ENCODE data around the gene SDC1. TPM values are rescaled to one million over a fixed set of nuclear protein-coding genes. Genes with fewer than 3 reads are reported as not detected.

The SDC1 gene
- polyA plus RNA-seq, 4 donors, result 36.9 to 89.9 (median 58.3) TPM

- no peak for FAIRE-seq
- no peaks in the 10 kb centered on the region for H3K27me3 ChIP-seq (ENCODE audit: control insufficient read depth in 3 of 3, insufficient read depth in 3 of 3, low read length in 3 of 3)
- H3K27ac ChIP-seq (ENCODE audit: low read depth in 1 of 3, low read length in 2 of 3), result peak overlapping the region; percentile 96 to 97 (median 97)
- 1 to 6% (median 4%) methylated on average over 56 to 66 of the region's 66 CpGs for WGBS, 3 donors
- DNase-seq, result peak; percentile 94 to 96
- H3K9me3 ChIP-seq (ENCODE audit: control insufficient read depth in 2 of 2, insufficient read depth in 1 of 2, low read depth in 1 of 2, low read length in 1 of 2), result no peaks in the 10 kb centered on the region
- H3K36me3 ChIP-seq (ENCODE audit: control insufficient read depth in 3 of 3, insufficient read depth in 2 of 3, low read depth in 1 of 3, low read length in 3 of 3), result peaks cover 0 to 14% (median 0%) of the 10 kb centered on the region in 3 donors
- H3K4me1 ChIP-seq (ENCODE audit: control insufficient read depth in 3 of 3, insufficient read depth in 2 of 3, low read depth in 1 of 3, low read length in 2 of 3), result peaks cover 0 to 36% (median 5%) of the 10 kb centered on the region in 3 donors
- H3K4me3 ChIP-seq (ENCODE audit: low read depth in 1 of 3, low read length in 3 of 3), result peak overlapping the region in 2 of 3 donors; percentile 65 to 85
Observed at GRCh38 chr2:20225294-20226151, 593 bp upstream of the SDC1 start.

- H3K4me3 ChIP-seq (ENCODE audit: low read depth in 1 of 3, low read length in 3 of 3), result peak overlapping the region; percentile 62 to 85 (median 65)
Observed at GRCh38 chr2:20224164-20224715, 690 bp downstream of the SDC1 start.

GRCh38 chr2:20223407-20224163 lies 1.3 kb downstream of the SDC1 start:
- H3K9me3 ChIP-seq (ENCODE audit: control insufficient read depth in 2 of 2, insufficient read depth in 1 of 2, low read depth in 1 of 2, low read length in 1 of 2), result no peaks in the 10 kb centered on the region
- no peaks in the 10 kb centered on the region for H3K27me3 ChIP-seq (ENCODE audit: control insufficient read depth in 3 of 3, insufficient read depth in 3 of 3, low read length in 3 of 3)
- peak overlapping the region; percentile 88 to 97 (median 90) for H3K27ac ChIP-seq (ENCODE audit: low read depth in 1 of 3, low read length in 2 of 3)
- WGBS, 3 donors, result 0 to 1% (median 0%) methylated on average over 54 to 66 of the region's 66 CpGs
- H3K4me1 ChIP-seq (ENCODE audit: control insufficient read depth in 3 of 3, insufficient read depth in 2 of 3, low read depth in 1 of 3, low read length in 2 of 3), result peaks cover 0 to 37% (median 5%) of the 10 kb centered on the region in 3 donors
- peaks cover 0 to 31% (median 0%) of the 10 kb centered on the region in 3 donors for H3K36me3 ChIP-seq (ENCODE audit: control insufficient read depth in 3 of 3, insufficient read depth in 2 of 3, low read depth in 1 of 3, low read length in 3 of 3)
- peak overlapping the region; percentile 62 to 85 (median 65) for H3K4me3 ChIP-seq (ENCODE audit: low read depth in 1 of 3, low read length in 3 of 3)
- FAIRE-seq, result no peak
- DNase-seq, result peak in 1 of 2 donors; percentile 78

More at GRCh38 chr2:20224164-20224715, 690 bp downstream of the SDC1 start:
- H3K9me3 ChIP-seq (ENCODE audit: control insufficient read depth in 2 of 2, insufficient read depth in 1 of 2, low read depth in 1 of 2, low read length in 1 of 2), result no peaks in the 10 kb centered on the region
- peaks cover 0 to 25% (median 0%) of the 10 kb centered on the region in 3 donors for H3K36me3 ChIP-seq (ENCODE audit: control insufficient read depth in 3 of 3, insufficient read depth in 2 of 3, low read depth in 1 of 3, low read length in 3 of 3)
- H3K4me1 ChIP-seq (ENCODE audit: control insufficient read depth in 3 of 3, insufficient read depth in 2 of 3, low read depth in 1 of 3, low read length in 2 of 3), result peaks cover 0 to 37% (median 5%) of the 10 kb centered on the region in 3 donors
- peak overlapping the region; percentile 90 to 97 (median 97) for H3K27ac ChIP-seq (ENCODE audit: low read depth in 1 of 3, low read length in 2 of 3)
- DNase-seq, result no peak
- FAIRE-seq, result no peak
- WGBS, 3 donors, result 0 to 1% (median 1%) methylated on average over 20 to 70 of the region's 70 CpGs
- H3K27me3 ChIP-seq (ENCODE audit: control insufficient read depth in 3 of 3, insufficient read depth in 3 of 3, low read length in 3 of 3), result no peaks in the 10 kb centered on the region

GRCh38 chr2:20222769-20223406 lies 2.0 kb downstream of the SDC1 start:
- Histone ChIP-seq H3K9me3 (ENCODE audit: control insufficient read depth in 2 of 2, insufficient read depth in 1 of 2, low read depth in 1 of 2, low read length in 1 of 2) (no peaks in the 10 kb centered on the region), H3K27me3 (ENCODE audit: control insufficient read depth in 3 of 3, insufficient read depth in 3 of 3, low read length in 3 of 3) (no peaks in the 10 kb centered on the region), H3K27ac (ENCODE audit: low read depth in 1 of 3, low read length in 2 of 3) (peak overlapping the region; percentile 88 to 97 (median 90)), H3K4me1 (ENCODE audit: control insufficient read depth in 3 of 3, insufficient read depth in 2 of 3, low read depth in 1 of 3, low read length in 2 of 3) (peaks cover 0 to 37% (median 5%) of the 10 kb centered on the region in 3 donors), H3K4me3 (ENCODE audit: low read depth in 1 of 3, low read length in 3 of 3) (peak overlapping the region in 2 of 3 donors; percentile 65 to 85), H3K36me3 (ENCODE audit: control insufficient read depth in 3 of 3, insufficient read depth in 2 of 3, low read depth in 1 of 3, low read length in 3 of 3) (peaks cover 0 to 36% (median 0%) of the 10 kb centered on the region in 3 donors)
- 13 to 29% (median 24%) methylated on average over 21 of the region's 21 CpGs for WGBS, 3 donors
- DNase-seq (no peak), FAIRE-seq (no peak)

- DNase-seq (no peak), FAIRE-seq (no peak)
- Histone ChIP-seq H3K4me1 (ENCODE audit: control insufficient read depth in 3 of 3, insufficient read depth in 2 of 3, low read depth in 1 of 3, low read length in 2 of 3) (peaks cover 0 to 37% (median 5%) of the 10 kb centered on the region in 3 donors), H3K36me3 (ENCODE audit: control insufficient read depth in 3 of 3, insufficient read depth in 2 of 3, low read depth in 1 of 3, low read length in 3 of 3) (peaks cover 0 to 43% (median 0%) of the 10 kb centered on the region in 3 donors), H3K9me3 (ENCODE audit: control insufficient read depth in 2 of 2, insufficient read depth in 1 of 2, low read depth in 1 of 2, low read length in 1 of 2) (no peaks in the 10 kb centered on the region), H3K4me3 (ENCODE audit: low read depth in 1 of 3, low read length in 3 of 3) (peak overlapping the region in 1 of 3 donors; percentile 65), H3K27ac (ENCODE audit: low read depth in 1 of 3, low read length in 2 of 3) (peak overlapping the region in 2 of 3 donors; percentile 8 to 33), H3K27me3 (ENCODE audit: control insufficient read depth in 3 of 3, insufficient read depth in 3 of 3, low read length in 3 of 3) (no peaks in the 10 kb centered on the region)
- WGBS, 3 donors, result 47 to 74% (median 53%) methylated on average over 1 of the region's 1 CpG
Observed at GRCh38 chr2:20222014-20222768, 2.7 kb downstream of the SDC1 start.

GRCh38 chr2:20221555-20221973 lies 3.4 kb downstream of the SDC1 start:
- Histone ChIP-seq H3K9me3 (ENCODE audit: control insufficient read depth in 2 of 2, insufficient read depth in 1 of 2, low read depth in 1 of 2, low read length in 1 of 2) (no peaks in the 10 kb centered on the region), H3K27ac (ENCODE audit: low read depth in 1 of 3, low read length in 2 of 3) (peak overlapping the region in 2 of 3 donors; percentile 5 to 30), H3K4me3 (ENCODE audit: low read depth in 1 of 3, low read length in 3 of 3) (no peak overlapping the region), H3K36me3 (ENCODE audit: control insufficient read depth in 3 of 3, insufficient read depth in 2 of 3, low read depth in 1 of 3, low read length in 3 of 3) (peaks cover 0 to 48% (median 0%) of the 10 kb centered on the region in 3 donors), H3K4me1 (ENCODE audit: control insufficient read depth in 3 of 3, insufficient read depth in 2 of 3, low read depth in 1 of 3, low read length in 2 of 3) (peaks cover 0 to 37% (median 5%) of the 10 kb centered on the region in 3 donors), H3K27me3 (ENCODE audit: control insufficient read depth in 3 of 3, insufficient read depth in 3 of 3, low read length in 3 of 3) (no peaks in the 10 kb centered on the region)
- WGBS, 3 donors, result 44 to 61% (median 50%) methylated on average over 3 of the region's 3 CpGs
- no peak for FAIRE-seq
- DNase-seq, result no peak

- Histone ChIP-seq H3K27me3 (ENCODE audit: control insufficient read depth in 3 of 3, insufficient read depth in 3 of 3, low read length in 3 of 3) (no peaks in the 10 kb centered on the region), H3K9me3 (ENCODE audit: control insufficient read depth in 2 of 2, insufficient read depth in 1 of 2, low read depth in 1 of 2, low read length in 1 of 2) (no peaks in the 10 kb centered on the region), H3K36me3 (ENCODE audit: control insufficient read depth in 3 of 3, insufficient read depth in 2 of 3, low read depth in 1 of 3, low read length in 3 of 3) (peaks cover 0 to 54% (median 0%) of the 10 kb centered on the region in 3 donors), H3K4me3 (ENCODE audit: low read depth in 1 of 3, low read length in 3 of 3) (no peak overlapping the region), H3K4me1 (ENCODE audit: control insufficient read depth in 3 of 3, insufficient read depth in 2 of 3, low read depth in 1 of 3, low read length in 2 of 3) (peaks cover 0 to 35% (median 5%) of the 10 kb centered on the region in 3 donors), H3K27ac (ENCODE audit: low read depth in 1 of 3, low read length in 2 of 3) (peak overlapping the region; percentile 2 to 32 (median 30))
- FAIRE-seq (no peak), DNase-seq (peak in 1 of 2 donors; percentile 53)
- 40 to 66% (median 42%) methylated on average over 3 of the region's 3 CpGs for WGBS, 3 donors
Observed at GRCh38 chr2:20220806-20221554, 4.0 kb downstream of the SDC1 start.
